ENCODE results near the gene NANOS3.

NANOS3 gene

GRCh38 chr19:13834244-13835069, 42.5 kb upstream of the NANOS3 start:
- H3K4me3 ChIP-seq (ENCODE audit: low read depth, low read length), result no peak overlapping the region
- DNase-seq (ENCODE audit: low read depth), result no peak
- TF ChIP-seq, protein P1, sequence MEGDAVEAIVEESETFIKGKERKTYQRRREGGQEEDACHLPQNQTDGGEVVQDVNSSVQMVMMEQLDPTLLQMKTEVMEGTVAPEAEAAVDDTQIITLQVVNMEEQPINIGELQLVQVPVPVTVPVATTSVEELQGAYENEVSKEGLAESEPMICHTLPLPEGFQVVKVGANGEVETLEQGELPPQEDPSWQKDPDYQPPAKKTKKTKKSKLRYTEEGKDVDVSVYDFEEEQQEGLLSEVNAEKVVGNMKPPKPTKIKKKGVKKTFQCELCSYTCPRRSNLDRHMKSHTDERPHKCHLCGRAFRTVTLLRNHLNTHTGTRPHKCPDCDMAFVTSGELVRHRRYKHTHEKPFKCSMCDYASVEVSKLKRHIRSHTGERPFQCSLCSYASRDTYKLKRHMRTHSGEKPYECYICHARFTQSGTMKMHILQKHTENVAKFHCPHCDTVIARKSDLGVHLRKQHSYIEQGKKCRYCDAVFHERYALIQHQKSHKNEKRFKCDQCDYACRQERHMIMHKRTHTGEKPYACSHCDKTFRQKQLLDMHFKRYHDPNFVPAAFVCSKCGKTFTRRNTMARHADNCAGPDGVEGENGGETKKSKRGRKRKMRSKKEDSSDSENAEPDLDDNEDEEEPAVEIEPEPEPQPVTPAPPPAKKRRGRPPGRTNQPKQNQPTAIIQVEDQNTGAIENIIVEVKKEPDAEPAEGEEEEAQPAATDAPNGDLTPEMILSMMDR (IDR thresholded peaks at IDR 0.05; ENCODE audit: insufficient read depth, low read depth, low read length, missing control alignments), result no peak

DNA sequence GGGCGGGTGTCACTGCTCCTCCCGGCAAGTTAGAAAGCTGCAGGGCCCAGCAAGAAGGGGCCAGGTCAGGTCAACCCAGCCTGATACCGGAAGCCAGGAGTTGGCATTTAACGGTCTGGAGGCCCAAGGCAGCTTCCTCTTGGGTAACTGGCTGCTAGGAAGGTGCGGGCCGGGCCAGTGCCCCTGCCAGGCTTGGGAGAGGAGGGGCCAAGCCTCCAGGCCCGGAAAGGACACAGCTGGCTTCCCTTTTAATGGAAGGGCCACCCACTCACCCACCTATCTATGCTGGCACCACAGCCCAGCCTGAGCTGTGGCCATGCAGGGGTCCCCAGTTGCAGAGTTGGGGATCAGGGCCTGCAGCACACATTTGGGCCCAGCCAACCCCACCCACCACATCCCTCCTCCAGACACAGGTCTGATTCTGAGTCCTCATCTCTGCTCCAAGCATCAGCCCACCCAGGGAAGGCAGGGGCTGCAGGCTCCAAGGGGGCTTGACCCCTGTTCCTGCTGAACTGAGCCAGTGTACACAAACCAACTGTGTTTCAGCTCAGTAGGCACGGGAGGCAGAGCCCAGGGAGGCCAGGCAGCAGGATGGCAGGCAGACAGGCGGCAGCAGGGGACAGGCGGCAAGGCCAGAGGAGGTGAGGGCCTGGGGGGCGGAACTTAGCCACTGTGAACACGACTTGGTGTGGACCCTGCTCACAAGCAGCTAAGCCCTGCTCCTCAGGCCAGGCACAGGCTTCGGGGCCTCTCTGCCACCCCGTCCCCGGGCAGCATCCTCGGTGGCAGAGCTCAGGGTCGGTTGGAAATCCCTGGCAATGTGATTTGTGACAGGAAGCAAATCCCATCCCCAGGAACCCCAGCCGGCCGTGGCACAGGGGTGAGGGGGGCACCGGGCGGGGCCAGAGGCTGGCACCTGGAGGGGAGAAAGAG, 40.9 kb upstream of the NANOS3 start:
- TF ChIP-seq, protein P1 (IDR thresholded peaks at IDR 0.05; ENCODE audit: insufficient read depth, low read depth, low read length, missing control alignments), result no peak
- H3K4me3 ChIP-seq (ENCODE audit: low read depth, low read length), result no peak overlapping the region
- DNase-seq (ENCODE audit: low read depth), result no peak

DNA sequence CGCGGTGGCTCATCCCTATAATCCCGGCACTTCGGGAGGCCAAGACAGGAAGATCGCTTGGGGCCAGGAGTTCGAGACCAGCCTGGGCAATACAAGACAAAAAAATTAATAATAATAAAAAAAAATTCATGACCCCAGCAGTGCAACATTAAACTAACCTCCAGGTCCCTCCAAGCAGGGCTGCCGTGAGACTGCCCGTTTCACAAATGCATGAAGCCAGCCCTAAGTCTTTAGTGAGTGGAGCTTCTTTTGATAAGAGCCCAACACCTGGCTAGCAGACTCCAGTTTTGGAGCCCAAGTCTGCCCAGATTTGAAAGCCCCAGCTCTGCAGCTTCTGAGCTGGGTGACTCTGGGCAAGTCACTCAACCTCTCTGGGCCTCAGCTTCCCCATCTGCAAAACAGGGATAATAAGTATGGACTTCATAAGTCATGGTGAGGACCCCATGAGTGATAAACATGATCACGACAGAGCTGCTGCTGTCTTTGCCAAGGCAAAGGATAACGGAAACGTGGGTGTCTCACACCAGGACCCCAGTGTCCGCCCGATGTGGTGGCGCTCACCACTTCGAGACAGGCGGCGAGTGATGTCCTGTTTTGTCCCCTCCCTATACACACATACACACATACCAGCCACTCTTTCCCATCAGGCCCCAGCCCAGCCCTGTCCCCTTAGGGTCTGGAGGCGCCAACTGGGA, 38.4 kb upstream of the NANOS3 start:
- no peak for DNase-seq (ENCODE audit: low read depth)
- TF ChIP-seq, protein P1 (IDR thresholded peaks at IDR 0.05; ENCODE audit: insufficient read depth, low read depth, low read length, missing control alignments), result no peak
- H3K4me3 ChIP-seq (ENCODE audit: low read depth, low read length), result peak overlapping the region; percentile 66

- H3K4me3 ChIP-seq (ENCODE audit: low read depth, low read length), result peak overlapping the region; percentile 66
- TF ChIP-seq, protein P1 (IDR thresholded peaks at IDR 0.05; ENCODE audit: insufficient read depth, low read depth, low read length, missing control alignments), result peak; percentile 7
- DNase-seq (ENCODE audit: low read depth), result peak; percentile 92
Measured at GRCh38 chr19:13839130-13839937, 37.6 kb upstream of the NANOS3 start.

DNA sequence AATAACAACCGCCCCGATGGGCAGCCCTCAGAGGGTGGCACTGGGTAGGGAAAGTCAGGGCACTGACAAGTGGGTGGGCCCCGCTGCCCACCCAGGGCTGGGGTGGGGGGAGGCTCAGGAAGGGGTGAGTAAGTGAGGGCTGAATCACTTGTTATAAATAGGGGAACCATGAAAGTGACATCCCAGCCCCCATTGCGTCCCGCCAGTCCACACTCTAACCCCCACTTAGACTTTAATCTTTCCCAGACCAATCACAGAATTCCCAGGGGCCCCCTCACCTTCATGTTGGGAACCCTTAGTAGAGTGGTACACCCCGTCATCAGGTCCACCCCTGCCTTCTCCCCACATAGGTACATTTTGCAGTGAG, 37.0 kb upstream of the NANOS3 start:
- DNase-seq (ENCODE audit: low read depth), result no peak
- TF ChIP-seq, protein P1 (IDR thresholded peaks at IDR 0.05; ENCODE audit: insufficient read depth, low read depth, low read length, missing control alignments), result no peak
- peak overlapping the region; percentile 66 for H3K4me3 ChIP-seq (ENCODE audit: low read depth, low read length)
